NCI-H82 treated with DMSO at 0.1 percent for 48 hours (cell line): ENCODE data around the gene SLC17A8.
A peak's percentile ranks its signal among the peaks of the same experiment; 100 is the strongest.

ENCODE experiments used
- DNase-seq: peaks from one replicate; lab custom pipeline; 2025; ENCODE audit not compliant: unreplicated experiment; lab: John Stamatoyannopoulos, UW

Gene SLC17A8

GRCh38 chr12:100368066-100368465 lies 11.2 kb downstream of the SLC17A8 start:
- no peak for DNase-seq

GRCh38 chr12:100371146-100371545 lies 14.3 kb downstream of the SLC17A8 start:
- DNase-seq: no peak

- DNase-seq: no peak
These were observed 16.2 kb downstream of the SLC17A8 start for GRCh38 chr12:100372853-100373640.

- no peak for DNase-seq
These were observed 18.3 kb downstream of the SLC17A8 start for GRCh38 chr12:100375038-100375735.

GRCh38 chr12:100376161-100376560 lies 19.3 kb downstream of the SLC17A8 start:
- DNase-seq: no peak

- DNase-seq: no peak
These were observed 24.5 kb downstream of the SLC17A8 start for GRCh38 chr12:100381379-100381778.

- no peak for DNase-seq
These were observed 25.5 kb downstream of the SLC17A8 start for GRCh38 chr12:100382338-100382737.

GRCh38 chr12:100383586-100384558 lies 27.0 kb downstream of the SLC17A8 start:
- DNase-seq: no peak

- DNase-seq: no peak
These were observed 27.7 kb downstream of the SLC17A8 start for GRCh38 chr12:100384559-100384935.

GRCh38 chr12:100388382-100388781 lies 31.5 kb downstream of the SLC17A8 start:
- DNase-seq: no peak

- no peak for DNase-seq
These were observed 35.0 kb downstream of the SLC17A8 start for GRCh38 chr12:100391856-100392255.

GRCh38 chr12:100393200-100393599 lies 36.3 kb downstream of the SLC17A8 start:
- no peak for DNase-seq

- DNase-seq: no peak
These were observed 38.9 kb downstream of the SLC17A8 start for GRCh38 chr12:100395811-100396210.

- no peak for DNase-seq
These were observed 41.4 kb downstream of the SLC17A8 start for GRCh38 chr12:100398307-100398706.

- DNase-seq: no peak
These were observed 42.2 kb downstream of the SLC17A8 start for GRCh38 chr12:100399095-100399494.

GRCh38 chr12:100401660-100402059 lies 44.8 kb downstream of the SLC17A8 start:
- no peak for DNase-seq

GRCh38 chr12:100402763-100403162 lies 45.9 kb downstream of the SLC17A8 start:
- DNase-seq: peak; percentile 34

- no peak for DNase-seq
These were observed 46.6 kb downstream of the SLC17A8 start for GRCh38 chr12:100403446-100403845.

- no peak for DNase-seq
These were observed 48.0 kb downstream of the SLC17A8 start for GRCh38 chr12:100404769-100405407.

GRCh38 chr12:100413001-100413400 lies 56.1 kb downstream of the SLC17A8 start:
- DNase-seq: no peak

GRCh38 chr12:100414739-100415138 lies 57.9 kb downstream of the SLC17A8 start:
- DNase-seq: no peak
